Measurements from ENCODE around the gene RADIL.

DNA sequence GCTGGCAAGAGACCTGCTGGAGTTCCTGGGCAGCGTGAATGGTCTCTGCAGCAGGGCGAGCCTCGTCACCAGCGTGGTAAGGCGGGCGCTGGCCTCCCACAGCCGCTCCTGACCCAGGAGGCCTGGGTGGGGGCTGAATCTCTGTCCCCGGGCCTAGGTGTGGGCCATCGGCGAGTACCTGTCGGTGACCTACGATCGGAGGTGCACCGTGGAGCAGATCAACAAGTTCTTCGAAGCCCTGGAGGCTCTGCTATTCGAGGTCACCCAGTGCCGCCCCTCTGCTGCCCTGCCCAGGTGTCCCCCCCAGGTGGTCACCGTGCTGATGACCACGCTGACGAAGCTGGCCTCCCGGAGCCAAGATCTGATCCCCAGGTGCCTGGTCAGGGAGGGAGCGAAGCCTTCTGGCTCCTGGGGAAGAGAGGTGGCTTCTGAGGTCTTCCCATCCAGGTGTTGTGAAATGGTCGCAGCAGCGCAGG is 93.0 kb downstream of the RADIL start:
- TF ChIP-seq, protein P1, sequence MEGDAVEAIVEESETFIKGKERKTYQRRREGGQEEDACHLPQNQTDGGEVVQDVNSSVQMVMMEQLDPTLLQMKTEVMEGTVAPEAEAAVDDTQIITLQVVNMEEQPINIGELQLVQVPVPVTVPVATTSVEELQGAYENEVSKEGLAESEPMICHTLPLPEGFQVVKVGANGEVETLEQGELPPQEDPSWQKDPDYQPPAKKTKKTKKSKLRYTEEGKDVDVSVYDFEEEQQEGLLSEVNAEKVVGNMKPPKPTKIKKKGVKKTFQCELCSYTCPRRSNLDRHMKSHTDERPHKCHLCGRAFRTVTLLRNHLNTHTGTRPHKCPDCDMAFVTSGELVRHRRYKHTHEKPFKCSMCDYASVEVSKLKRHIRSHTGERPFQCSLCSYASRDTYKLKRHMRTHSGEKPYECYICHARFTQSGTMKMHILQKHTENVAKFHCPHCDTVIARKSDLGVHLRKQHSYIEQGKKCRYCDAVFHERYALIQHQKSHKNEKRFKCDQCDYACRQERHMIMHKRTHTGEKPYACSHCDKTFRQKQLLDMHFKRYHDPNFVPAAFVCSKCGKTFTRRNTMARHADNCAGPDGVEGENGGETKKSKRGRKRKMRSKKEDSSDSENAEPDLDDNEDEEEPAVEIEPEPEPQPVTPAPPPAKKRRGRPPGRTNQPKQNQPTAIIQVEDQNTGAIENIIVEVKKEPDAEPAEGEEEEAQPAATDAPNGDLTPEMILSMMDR (IDR thresholded peaks at IDR 0.05) = no peak
- TF ChIP-seq POLR2A (IDR thresholded peaks at IDR 0.05) (no peak), EP300 (IDR thresholded peaks at IDR 0.05; ENCODE audit: low read depth) (no peak), POLR2AphosphoS5 (IDR thresholded peaks at IDR 0.05) (no peak)
